Upper lobe of left lung (tissue), 4 donors: ENCODE measurements around the gene TRIP13.

Source experiments
- EP300 ChIP-seq, 4 donors: sonication (generic); formaldehyde crosslinking; IDR thresholded peaks; one replicate each; pipeline ENCODE4 v1.5.1; 2017; ENCODE audit warnings: antibody characterized with exemption in 4 of 4, control low read depth in 2 of 4
- POLR2A ChIP-seq, 4 donors: fragments of 450-650 bp; IDR thresholded peaks; one replicate each; pipeline ENCODE4 v1.5.1; 2016 to 2017; ENCODE audit warnings: antibody characterized with exemption in 4 of 4, mild to moderate bottlenecking in 2 of 4
- POLR2AphosphoS5 ChIP-seq, 2 donors: sonication (generic); formaldehyde crosslinking; IDR thresholded peaks; one replicate each; pipeline ENCODE4 v1.5.1; 2017; ENCODE audit warnings: antibody characterized with exemption in 2 of 2
- TF ChIP-seq, protein P1 (sequence below), 6 experiments: fragments of 450-650 bp in 4 of 6; fragments of 200-600 bp in 2 of 6; sonication (generic) in 2 of 6; IDR thresholded peaks; one replicate each; pipeline ENCODE4 v1.5.1; 2016 to 2019; ENCODE audit warnings: antibody characterized with exemption in 6 of 6

DNA sequence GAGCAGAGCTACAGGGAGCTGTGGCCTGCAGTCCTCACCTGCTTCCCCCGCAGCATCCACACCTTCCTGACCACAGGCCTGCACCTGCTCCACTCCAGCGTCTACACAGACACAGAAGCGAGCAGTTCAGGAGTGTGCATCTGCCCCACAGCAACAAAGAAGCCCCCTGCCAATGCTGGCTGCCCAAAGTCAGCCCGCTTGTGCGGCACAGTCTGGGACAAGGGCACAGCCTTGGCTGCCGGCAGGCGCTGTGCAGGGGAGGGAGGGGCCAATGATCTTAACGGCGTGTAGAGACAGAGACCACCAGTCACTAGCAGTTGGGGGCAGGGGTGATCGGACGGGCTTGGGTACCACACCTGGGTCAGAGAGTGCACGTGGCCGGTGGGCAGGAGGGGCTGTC is 6.6 kb upstream of the TRIP13 start:
- TF ChIP-seq, protein P1, sequence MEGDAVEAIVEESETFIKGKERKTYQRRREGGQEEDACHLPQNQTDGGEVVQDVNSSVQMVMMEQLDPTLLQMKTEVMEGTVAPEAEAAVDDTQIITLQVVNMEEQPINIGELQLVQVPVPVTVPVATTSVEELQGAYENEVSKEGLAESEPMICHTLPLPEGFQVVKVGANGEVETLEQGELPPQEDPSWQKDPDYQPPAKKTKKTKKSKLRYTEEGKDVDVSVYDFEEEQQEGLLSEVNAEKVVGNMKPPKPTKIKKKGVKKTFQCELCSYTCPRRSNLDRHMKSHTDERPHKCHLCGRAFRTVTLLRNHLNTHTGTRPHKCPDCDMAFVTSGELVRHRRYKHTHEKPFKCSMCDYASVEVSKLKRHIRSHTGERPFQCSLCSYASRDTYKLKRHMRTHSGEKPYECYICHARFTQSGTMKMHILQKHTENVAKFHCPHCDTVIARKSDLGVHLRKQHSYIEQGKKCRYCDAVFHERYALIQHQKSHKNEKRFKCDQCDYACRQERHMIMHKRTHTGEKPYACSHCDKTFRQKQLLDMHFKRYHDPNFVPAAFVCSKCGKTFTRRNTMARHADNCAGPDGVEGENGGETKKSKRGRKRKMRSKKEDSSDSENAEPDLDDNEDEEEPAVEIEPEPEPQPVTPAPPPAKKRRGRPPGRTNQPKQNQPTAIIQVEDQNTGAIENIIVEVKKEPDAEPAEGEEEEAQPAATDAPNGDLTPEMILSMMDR (IDR thresholded peaks at IDR 0.05) = no peak
- TF ChIP-seq EP300 (IDR thresholded peaks at IDR 0.05) = no peak
- no peak for TF ChIP-seq POLR2AphosphoS5 (IDR thresholded peaks at IDR 0.05)
- no peak for TF ChIP-seq POLR2A (IDR thresholded peaks at IDR 0.05)
